NCI-H69 (cell line): Measurements from ENCODE around the gene CTAGE4.
"Not testable (repeated sequence)": the region's sequence is repeated elsewhere in the genome, so short reads cannot be mapped to it uniquely, and the experiment has no call there.

Experiments used
- DNase-seq: peaks from one replicate; lab custom pipeline; 2025; lab: John Stamatoyannopoulos, UW

Gene CTAGE4

GRCh38 chr7:144218581-144218980 lies 35.3 kb downstream of the CTAGE4 start:
- not testable (repeated sequence) for DNase-seq

- DNase-seq: not testable (repeated sequence)
Observed at GRCh38 chr7:144219149-144219548, 35.9 kb downstream of the CTAGE4 start.

- DNase-seq: not testable (repeated sequence)
Observed at GRCh38 chr7:144220531-144220930, 37.3 kb downstream of the CTAGE4 start.

GRCh38 chr7:144223675-144224074 lies 40.4 kb downstream of the CTAGE4 start:
- not testable (repeated sequence) for DNase-seq

GRCh38 chr7:144226866-144227265 lies 43.6 kb downstream of the CTAGE4 start:
- DNase-seq: not testable (repeated sequence)

- not testable (repeated sequence) for DNase-seq
Observed at GRCh38 chr7:144228810-144229209, 45.5 kb downstream of the CTAGE4 start.

GRCh38 chr7:144231027-144231426 lies 47.8 kb downstream of the CTAGE4 start:
- not testable (repeated sequence) for DNase-seq

- DNase-seq: not testable (repeated sequence)
Observed at GRCh38 chr7:144233039-144233438, 49.8 kb downstream of the CTAGE4 start.
